IMR-90 (cell line): Measurements from ENCODE around the gene RIPPLY1.

Experiments used
- CEBPB ChIP-seq: IDR thresholded peaks from 2 replicates; pipeline ENCODE4 v1.6.1; 2012; ENCODE audit warnings: low read depth, low read length, improper control_type of control experiment
- CHD1 ChIP-seq: IDR thresholded peaks from 2 replicates; pipeline ENCODE4 v1.6.1; 2012; ENCODE audit warnings: low read depth, low read length, improper control_type of control experiment
- CTCF ChIP-seq: conservative IDR thresholded peaks from 2 replicates; pipeline ENCODE4 v1.5.1; 2012; ENCODE audit warnings: mild to moderate bottlenecking, low read depth, low read length, improper control_type of control experiment
- FOS ChIP-seq: fragments of 150-350 bp; IDR thresholded peaks from 2 replicates; pipeline ENCODE4 v1.6.1; 2016; ENCODE audit warnings: low read depth, low read length
- MAFK ChIP-seq: IDR thresholded peaks from 2 replicates; pipeline ENCODE4 v1.6.1; 2012; ENCODE audit warnings: low read depth, low read length, improper control_type of control experiment
- MAZ ChIP-seq: IDR thresholded peaks from 2 replicates; pipeline ENCODE4 v1.6.1; 2012; ENCODE audit warnings: low read depth, mild to moderate bottlenecking, low read length, improper control_type of control experiment, moderate library complexity, borderline replicate concordance
- MXI1 ChIP-seq: IDR thresholded peaks from 2 replicates; pipeline ENCODE4 v1.6.1; 2012; ENCODE audit warnings: low read depth, mild to moderate bottlenecking, low read length, moderate library complexity, borderline replicate concordance
- NFE2L2 ChIP-seq: fragments of 150-350 bp; IDR thresholded peaks from 2 replicates; pipeline ENCODE4 v1.6.1; 2016; ENCODE audit warnings: low read depth, mild to moderate bottlenecking, low read length
- POLR2A ChIP-seq: IDR thresholded peaks from 2 replicates; pipeline ENCODE4 v1.6.1; 2012; ENCODE audit warnings: mild to moderate bottlenecking, low read depth, low read length
- RAD21 ChIP-seq: IDR thresholded peaks from 2 replicates; pipeline ENCODE4 v1.6.1; 2012; ENCODE audit warnings: low read length, improper control_type of control experiment
- RCOR1 ChIP-seq: IDR thresholded peaks from 2 replicates; pipeline ENCODE4 v1.6.1; 2012; ENCODE audit warnings: mild to moderate bottlenecking, low read length, improper control_type of control experiment; ENCODE audit not compliant: insufficient replicate concordance
- RFX5 ChIP-seq: IDR thresholded peaks from 2 replicates; pipeline ENCODE4 v1.8.0; 2012; ENCODE audit warnings: low read depth, mild to moderate bottlenecking, low read length, moderate library complexity
- SMC3 ChIP-seq: fragments of 150-350 bp; IDR thresholded peaks from 2 replicates; pipeline ENCODE4 v1.6.1; 2016; ENCODE audit warnings: low read depth, mild to moderate bottlenecking, antibody characterized with exemption, low read length, moderate library complexity
- TF ChIP-seq, protein P1 (sequence below): fragments of 150-350 bp; IDR thresholded peaks from 2 replicates; pipeline ENCODE4 v1.6.1; 2017; ENCODE audit warnings: mild to moderate bottlenecking, antibody characterized with exemption, low read length, low read depth

DNA sequence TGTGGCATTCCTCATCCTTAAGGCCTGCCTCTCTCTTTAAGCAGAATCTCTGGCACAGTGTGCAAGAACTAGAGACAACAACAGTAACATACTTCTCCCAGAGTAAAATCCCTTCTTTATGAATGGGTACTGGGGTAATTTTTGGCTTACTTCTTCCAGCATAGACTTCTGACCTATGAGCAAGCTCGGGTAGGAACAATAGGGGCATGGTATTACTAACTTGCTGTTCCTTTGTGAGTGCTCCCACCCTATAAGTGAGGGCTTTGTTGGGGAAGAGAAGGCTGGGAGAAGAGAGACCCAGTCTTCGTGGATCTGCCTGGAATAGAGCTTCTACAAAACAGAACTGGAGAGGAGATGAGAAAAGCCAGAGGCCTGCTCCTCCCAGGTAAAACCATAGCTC is 47.2 kb upstream of the RIPPLY1 start:
- TF ChIP-seq MAZ (no peak), CTCF (no peak), RFX5 (no peak), RAD21 (no peak), CEBPB (no peak), POLR2A (no peak), RCOR1 (no peak), FOS (no peak), NFE2L2 (no peak), SMC3 (no peak), MAFK (no peak), MXI1 (no peak), CHD1 (no peak)
- TF ChIP-seq, protein P1, sequence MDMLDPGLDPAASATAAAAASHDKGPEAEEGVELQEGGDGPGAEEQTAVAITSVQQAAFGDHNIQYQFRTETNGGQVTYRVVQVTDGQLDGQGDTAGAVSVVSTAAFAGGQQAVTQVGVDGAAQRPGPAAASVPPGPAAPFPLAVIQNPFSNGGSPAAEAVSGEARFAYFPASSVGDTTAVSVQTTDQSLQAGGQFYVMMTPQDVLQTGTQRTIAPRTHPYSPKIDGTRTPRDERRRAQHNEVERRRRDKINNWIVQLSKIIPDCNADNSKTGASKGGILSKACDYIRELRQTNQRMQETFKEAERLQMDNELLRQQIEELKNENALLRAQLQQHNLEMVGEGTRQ: no peak
